Measurements from ENCODE around the gene RAB24. TPM values are rescaled to one million over a fixed set of nuclear protein-coding genes. Genes with fewer than 3 reads are reported as not detected.

The RAB24 gene
- total and polyA plus RNA-seq, 2 of the 4 experiments (the other 2 are of a cell fraction), result 18.5 to 60.8 TPM

- in situ Hi-C loops (cut with MboI; ENCODE audit: low sequenced_read_pairs), result no loop called here
- Histone ChIP-seq H3K23ac (ENCODE audit: low read depth, low read length) (no peak overlapping the region), H4K20me1 (ENCODE audit: insufficient read depth, low read length) (peaks cover 5% of the 10 kb centered on the region), H4K5ac (ENCODE audit: low read depth, low read length) (no peak overlapping the region), H4K91ac (ENCODE audit: insufficient read depth, low read depth, low read length) (no peak overlapping the region), H3K79me1 (ENCODE audit: low read depth in 1 of 2, low read length in 2 of 2) (peaks cover 5 to 22% of the 10 kb centered on the region in 2 experiments; a peak in 3 of 4 replicates), H3K27ac (ENCODE audit: insufficient read depth, low read length) (no peak overlapping the region), H2AFZ (replicated peaks; ENCODE audit: low read length, poor library complexity) (no peak overlapping the region), H3K56ac (ENCODE audit: extremely low read depth, insufficient read depth, low read length) (no peak overlapping the region), H2AK5ac (ENCODE audit: low read depth, low read length) (no peak overlapping the region), H3K4me1 (ENCODE audit: control insufficient read depth, insufficient read depth, low read length) (peaks cover 2% of the 10 kb centered on the region; the same call in 1 of the 2 replicates), H2BK15ac (ENCODE audit: low read depth, low read length) (no peak overlapping the region), H3K4me2 (ENCODE audit: low read depth, low read length) (no peak overlapping the region), H3K4ac (ENCODE audit: low read depth, low read length) (no peak overlapping the region), H2BK120ac (ENCODE audit: low read depth, low read length) (no peak overlapping the region), H4K8ac (ENCODE audit: low read depth in 2 of 2, low read length in 2 of 2) (no peak overlapping the region), H3K9me1 (ENCODE audit: insufficient read depth, low read length) (peaks cover 2% of the 10 kb centered on the region; the same call in 1 of the 2 replicates), H2BK5ac (ENCODE audit: low read depth, low read length, poor library complexity, severe bottlenecking) (no peak overlapping the region), H3K9ac (ENCODE audit: low read depth, low read length) (no peak overlapping the region), H2AK9ac (replicated peaks; ENCODE audit: low read depth, low read length, poor library complexity) (no peak overlapping the region), H3K36me3 (ENCODE audit: control insufficient read depth, insufficient read depth, low read length) (peaks cover 51% of the 10 kb centered on the region), H3K14ac (replicated peaks; ENCODE audit: low read depth, low read length) (no peak overlapping the region), H3K4me3 (ENCODE audit: insufficient read depth, low read depth, low read length) (no peak overlapping the region), H3K9me3 (ENCODE audit: control insufficient read depth, insufficient read depth, low read length) (no peaks in the 10 kb centered on the region), H3K27me3 (ENCODE audit: control insufficient read depth, insufficient read depth, low read length) (no peaks in the 10 kb centered on the region), H3K18ac (ENCODE audit: low read depth, low read length) (no peak overlapping the region), H2BK20ac (ENCODE audit: low read depth, low read length) (no peak overlapping the region)
- ATAC-seq (ENCODE audit: low read depth), result no peak
- TF ChIP-seq MAZ (IDR thresholded peaks at IDR 0.05; ENCODE audit: borderline replicate concordance, low read depth, low read length) (no peak), NFE2L2 (IDR thresholded peaks at IDR 0.05; ENCODE audit: low read depth, low read length) (no peak), MAFK (IDR thresholded peaks at IDR 0.05; ENCODE audit: low read depth, low read length) (no peak), RCOR1 (IDR thresholded peaks at IDR 0.05; ENCODE audit: insufficient replicate concordance, low read length) (no peak), BHLHE40 (IDR thresholded peaks at IDR 0.05; ENCODE audit: low read depth, low read length) (no peak)
- TF ChIP-seq, protein P1, sequence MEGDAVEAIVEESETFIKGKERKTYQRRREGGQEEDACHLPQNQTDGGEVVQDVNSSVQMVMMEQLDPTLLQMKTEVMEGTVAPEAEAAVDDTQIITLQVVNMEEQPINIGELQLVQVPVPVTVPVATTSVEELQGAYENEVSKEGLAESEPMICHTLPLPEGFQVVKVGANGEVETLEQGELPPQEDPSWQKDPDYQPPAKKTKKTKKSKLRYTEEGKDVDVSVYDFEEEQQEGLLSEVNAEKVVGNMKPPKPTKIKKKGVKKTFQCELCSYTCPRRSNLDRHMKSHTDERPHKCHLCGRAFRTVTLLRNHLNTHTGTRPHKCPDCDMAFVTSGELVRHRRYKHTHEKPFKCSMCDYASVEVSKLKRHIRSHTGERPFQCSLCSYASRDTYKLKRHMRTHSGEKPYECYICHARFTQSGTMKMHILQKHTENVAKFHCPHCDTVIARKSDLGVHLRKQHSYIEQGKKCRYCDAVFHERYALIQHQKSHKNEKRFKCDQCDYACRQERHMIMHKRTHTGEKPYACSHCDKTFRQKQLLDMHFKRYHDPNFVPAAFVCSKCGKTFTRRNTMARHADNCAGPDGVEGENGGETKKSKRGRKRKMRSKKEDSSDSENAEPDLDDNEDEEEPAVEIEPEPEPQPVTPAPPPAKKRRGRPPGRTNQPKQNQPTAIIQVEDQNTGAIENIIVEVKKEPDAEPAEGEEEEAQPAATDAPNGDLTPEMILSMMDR (conservative IDR thresholded peaks at IDR 0.05; ENCODE audit: low read depth, low read length), result no peak
- TF ChIP-seq, protein P2, sequence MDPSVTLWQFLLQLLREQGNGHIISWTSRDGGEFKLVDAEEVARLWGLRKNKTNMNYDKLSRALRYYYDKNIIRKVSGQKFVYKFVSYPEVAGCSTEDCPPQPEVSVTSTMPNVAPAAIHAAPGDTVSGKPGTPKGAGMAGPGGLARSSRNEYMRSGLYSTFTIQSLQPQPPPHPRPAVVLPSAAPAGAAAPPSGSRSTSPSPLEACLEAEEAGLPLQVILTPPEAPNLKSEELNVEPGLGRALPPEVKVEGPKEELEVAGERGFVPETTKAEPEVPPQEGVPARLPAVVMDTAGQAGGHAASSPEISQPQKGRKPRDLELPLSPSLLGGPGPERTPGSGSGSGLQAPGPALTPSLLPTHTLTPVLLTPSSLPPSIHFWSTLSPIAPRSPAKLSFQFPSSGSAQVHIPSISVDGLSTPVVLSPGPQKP (IDR thresholded peaks at IDR 0.05; ENCODE audit: borderline replicate concordance, low read depth, low read length), result no peak
- intact Hi-C loops (cut with micrococcal nuclease), result no loop called here
- WGBS, 2 experiments (ENCODE audit: extremely low coverage in 2 of 2, insufficient read length in 1 of 2), result 73% methylated on average over 5 of the region's 6 CpGs; no CpG with 5 or more reads in 1 of the 2 experiments
- dilution Hi-C loops (cut with HindIII; ENCODE audit: low sequenced_read_pairs, unreplicated experiment), result no loop called here
- POLR2A ChIA-PET (ENCODE audit: unreplicated experiment), result no interaction called here
- CTCF ChIA-PET, result no interaction called here
- DNase-seq, result no peak
- no TSS peak for BruUV-seq (replicated peaks)
These were observed 26.4 kb upstream of the RAB24 start for GRCh38 chr5:177329883-177330282.
